Loucy (cell line): Measurements from ENCODE around the gene CPHXL2.

Source experiments
- EZH2phosphoT487 ChIP-seq: fragments of 200-600 bp; IDR thresholded peaks from 2 replicates; pipeline ENCODE4 v1.6.1; 2018; ENCODE audit warnings: antibody characterized with exemption, mild to moderate bottlenecking, moderate library complexity, borderline replicate concordance
- TF ChIP-seq, protein P1 (sequence below): fragments of 200-600 bp; sonication (generic); conservative IDR thresholded peaks from 2 replicates; pipeline ENCODE4 v1.5.1; 2014; ENCODE audit warnings: mild to moderate bottlenecking, antibody characterized with exemption, low read length

DNA sequence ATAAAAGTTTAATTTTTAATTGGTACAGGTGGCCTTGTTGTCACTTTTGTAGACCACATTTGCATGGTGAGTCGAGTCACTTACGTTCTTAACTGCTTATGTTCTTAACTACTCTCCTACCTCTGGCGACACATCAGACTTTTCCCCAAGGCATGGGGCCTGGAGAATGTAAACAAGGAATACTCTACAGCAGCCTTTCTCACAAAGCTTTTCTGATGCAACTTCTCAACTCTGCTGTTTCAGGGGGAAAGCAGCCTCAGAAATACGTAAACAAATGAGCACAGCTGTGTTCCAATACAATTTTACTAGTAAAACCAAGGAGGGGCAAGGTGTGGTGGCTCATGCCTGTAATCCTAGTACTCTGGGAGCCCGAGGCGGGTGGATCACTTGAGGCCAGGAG is 36.2 kb downstream of the CPHXL2 start:
- TF ChIP-seq, protein P1, sequence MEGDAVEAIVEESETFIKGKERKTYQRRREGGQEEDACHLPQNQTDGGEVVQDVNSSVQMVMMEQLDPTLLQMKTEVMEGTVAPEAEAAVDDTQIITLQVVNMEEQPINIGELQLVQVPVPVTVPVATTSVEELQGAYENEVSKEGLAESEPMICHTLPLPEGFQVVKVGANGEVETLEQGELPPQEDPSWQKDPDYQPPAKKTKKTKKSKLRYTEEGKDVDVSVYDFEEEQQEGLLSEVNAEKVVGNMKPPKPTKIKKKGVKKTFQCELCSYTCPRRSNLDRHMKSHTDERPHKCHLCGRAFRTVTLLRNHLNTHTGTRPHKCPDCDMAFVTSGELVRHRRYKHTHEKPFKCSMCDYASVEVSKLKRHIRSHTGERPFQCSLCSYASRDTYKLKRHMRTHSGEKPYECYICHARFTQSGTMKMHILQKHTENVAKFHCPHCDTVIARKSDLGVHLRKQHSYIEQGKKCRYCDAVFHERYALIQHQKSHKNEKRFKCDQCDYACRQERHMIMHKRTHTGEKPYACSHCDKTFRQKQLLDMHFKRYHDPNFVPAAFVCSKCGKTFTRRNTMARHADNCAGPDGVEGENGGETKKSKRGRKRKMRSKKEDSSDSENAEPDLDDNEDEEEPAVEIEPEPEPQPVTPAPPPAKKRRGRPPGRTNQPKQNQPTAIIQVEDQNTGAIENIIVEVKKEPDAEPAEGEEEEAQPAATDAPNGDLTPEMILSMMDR = no peak
- no peak for TF ChIP-seq EZH2phosphoT487
